ENCODE measurements around the gene SLC8A1.

Gene SLC8A1

GRCh38 chr2:40380041-40380440 lies 71.8 kb downstream of the SLC8A1 start:
- DNase-seq = no peak

- DNase-seq = no peak
Observed at GRCh38 chr2:40374543-40375240, 77.2 kb downstream of the SLC8A1 start.

DNA sequence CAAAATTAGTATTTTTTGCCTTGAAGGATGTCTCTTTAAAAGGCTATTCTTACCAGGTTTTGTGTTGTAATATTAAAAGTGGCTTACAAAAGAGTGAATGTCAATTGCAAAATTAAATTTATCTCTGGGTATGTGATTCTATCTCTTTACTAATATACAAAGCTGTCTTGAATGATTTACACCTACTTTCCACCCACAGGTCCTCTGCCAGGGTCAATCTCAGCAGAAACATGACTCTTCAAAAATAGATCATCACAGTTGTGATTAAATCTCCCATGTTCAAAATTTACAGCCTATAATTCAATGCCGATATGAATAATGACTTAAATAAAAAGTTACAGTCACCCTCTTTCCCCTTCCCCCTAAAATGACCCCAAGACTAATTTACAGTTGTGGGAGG lies 78.8 kb downstream of the SLC8A1 start:
- DNase-seq = no peak

DNA sequence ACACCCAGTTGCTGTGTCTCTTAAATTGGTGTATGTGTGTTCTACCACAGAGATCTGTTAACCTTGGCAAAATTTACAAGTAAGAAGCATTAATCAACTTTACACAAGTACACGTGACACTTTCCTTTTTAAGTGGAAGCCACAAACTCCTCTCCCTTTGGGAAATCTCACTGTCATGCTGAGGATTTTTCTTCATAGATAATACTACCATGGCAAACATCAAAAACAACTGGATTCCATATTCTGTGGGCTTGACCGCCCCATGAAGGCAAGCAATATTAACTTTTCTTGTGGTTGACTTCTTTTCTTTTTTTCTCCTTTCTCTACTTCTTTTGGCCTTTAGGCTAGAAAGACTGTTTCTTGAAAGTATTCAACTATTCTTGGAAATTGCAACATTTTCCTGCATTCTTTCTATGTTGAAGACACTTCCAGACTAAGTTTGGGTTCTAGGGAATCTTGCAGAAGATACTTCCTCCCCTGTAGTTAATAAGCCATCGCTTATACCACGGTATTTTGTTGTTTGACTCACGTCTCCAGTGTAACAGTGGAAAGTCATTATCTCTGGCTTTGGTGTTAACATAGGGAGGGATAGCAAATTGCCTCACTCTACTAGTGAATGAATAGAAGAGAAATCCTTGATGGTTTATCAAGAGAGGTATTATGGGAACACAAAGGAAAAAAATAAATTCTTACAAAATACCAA lies 79.5 kb downstream of the SLC8A1 start:
- no peak for DNase-seq

DNA sequence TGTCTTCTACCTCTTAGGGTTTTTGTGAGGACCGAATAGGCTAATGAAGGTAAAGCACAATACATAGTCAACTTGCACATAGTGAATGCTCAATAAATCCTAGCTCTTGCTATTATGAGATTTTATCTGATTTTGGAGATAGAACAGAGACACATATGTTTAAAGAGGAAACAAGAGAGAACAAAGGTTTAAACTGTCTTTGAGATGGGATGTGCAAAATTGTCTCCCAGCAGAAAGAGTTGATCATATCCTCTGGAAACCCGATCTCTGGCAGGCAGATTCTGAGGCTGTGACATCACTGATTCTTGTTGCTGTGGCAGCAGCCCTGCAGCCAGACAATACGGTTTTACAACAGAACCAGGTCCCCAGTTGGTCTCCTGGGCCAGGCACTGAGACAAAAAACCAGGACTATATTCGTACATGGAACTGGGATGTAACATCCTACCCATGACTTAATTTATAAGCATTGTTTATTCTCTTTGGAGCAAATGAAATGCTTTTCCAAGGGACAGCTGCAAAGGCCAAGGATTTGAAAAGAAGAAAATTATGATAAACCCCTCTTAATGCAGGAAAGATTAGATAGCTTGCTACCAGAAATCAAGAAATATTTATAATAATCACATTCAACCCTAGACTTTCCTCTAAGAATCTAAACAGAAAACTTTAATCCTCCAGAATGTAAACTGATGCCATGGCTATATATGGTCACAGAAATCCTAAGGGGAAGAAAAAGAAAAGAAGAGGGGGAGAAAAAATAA lies 80.2 kb downstream of the SLC8A1 start:
- no peak for DNase-seq

GRCh38 chr2:40370007-40370395 lies 81.9 kb downstream of the SLC8A1 start:
- DNase-seq = no peak

- DNase-seq = no peak
Observed at GRCh38 chr2:40369267-40370006, 82.5 kb downstream of the SLC8A1 start.

GRCh38 chr2:40367652-40368051 lies 84.2 kb downstream of the SLC8A1 start:
- no peak for DNase-seq

DNA sequence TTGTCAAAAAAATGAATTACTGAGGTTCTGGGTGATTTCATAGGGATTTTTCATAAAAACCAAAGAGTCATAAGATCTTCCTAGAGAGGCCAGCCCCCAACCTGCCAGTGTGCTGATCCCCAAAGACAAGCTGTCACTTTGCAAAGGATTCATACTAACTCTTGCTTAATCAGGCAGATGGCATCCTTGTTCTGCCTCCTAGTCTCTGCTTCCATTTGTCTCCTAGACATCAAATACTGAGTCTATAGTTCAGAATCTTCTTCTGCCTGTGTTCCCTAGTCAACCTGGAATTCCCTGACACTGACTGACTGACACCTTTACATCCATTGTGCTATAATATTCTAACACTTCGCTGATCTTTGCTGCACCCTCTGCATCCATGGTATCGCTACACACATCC lies 84.9 kb downstream of the SLC8A1 start:
- no peak for DNase-seq

DNA sequence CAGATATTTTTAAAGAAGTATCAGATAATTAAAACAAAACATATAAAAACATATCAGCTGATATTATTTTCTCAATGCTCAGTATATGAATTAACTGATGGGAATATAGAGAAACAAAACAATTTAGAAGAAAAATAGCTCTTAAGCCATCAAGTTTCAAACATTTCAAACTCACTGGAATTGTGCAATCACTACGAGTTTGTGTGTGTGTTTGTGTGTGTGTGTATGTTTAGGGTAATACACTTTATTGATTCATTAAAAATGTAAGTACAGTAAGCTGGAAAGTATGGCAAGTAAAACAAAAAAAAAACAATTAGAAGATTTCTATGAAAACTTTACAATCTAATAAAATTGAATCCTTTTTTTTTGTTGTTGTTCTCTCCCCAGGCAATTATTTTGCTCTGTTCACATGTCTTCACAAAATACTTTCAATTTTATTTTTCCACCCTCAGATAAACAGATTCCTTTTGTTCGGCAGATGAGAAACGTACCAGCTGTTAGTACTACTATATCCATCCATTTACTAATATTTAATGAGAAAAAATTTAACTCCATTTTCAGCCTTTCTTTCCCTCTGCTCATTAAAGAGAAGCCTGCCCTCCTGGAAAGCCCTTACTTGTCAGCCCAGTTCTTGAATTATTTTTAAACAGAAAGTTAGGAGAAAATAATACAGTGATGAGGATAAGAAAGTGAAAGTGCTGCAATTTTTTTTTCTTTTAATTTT lies 87.6 kb downstream of the SLC8A1 start:
- no peak for DNase-seq

DNA sequence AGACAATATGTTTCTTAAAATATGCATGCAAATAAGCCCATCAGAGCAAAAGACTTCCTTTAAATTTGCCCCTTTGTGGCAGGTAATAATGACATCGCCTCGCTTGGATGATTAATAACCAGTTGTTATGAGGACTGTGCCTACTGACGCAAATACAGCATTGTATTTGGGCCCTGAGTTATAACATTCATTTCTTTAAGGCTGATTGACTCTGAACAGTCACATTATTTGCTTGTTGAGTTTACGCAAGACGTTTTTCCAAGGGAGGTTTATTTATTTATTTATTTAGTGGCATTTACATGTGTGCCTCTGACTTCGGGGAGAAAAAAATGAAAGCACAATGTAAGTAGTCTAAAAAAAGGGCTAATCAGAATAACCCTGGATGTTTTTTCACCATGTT lies 88.3 kb downstream of the SLC8A1 start:
- no peak for DNase-seq

DNA sequence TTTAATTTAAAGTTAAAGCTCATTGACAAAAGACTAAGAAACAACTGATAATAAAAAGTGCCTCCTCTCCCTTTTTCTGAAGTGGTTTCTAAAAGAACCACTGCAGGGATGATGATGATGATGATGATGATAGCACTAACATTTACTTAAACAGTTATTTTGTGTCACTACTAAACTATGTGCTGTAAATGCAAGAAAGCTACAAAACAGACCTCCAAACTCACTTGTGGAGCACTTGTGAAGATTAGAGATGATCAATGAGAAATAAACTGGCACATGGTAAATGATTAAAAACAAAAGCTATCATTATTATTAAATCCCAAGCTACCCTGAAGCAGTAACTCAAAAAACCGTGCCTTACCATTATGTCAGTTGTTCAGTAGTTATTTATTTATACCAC lies 88.7 kb downstream of the SLC8A1 start:
- no peak for DNase-seq

GRCh38 chr2:40361478-40361877 lies 90.4 kb downstream of the SLC8A1 start:
- no peak for DNase-seq

GRCh38 chr2:40360652-40361051 lies 91.2 kb downstream of the SLC8A1 start:
- no peak for DNase-seq

DNA sequence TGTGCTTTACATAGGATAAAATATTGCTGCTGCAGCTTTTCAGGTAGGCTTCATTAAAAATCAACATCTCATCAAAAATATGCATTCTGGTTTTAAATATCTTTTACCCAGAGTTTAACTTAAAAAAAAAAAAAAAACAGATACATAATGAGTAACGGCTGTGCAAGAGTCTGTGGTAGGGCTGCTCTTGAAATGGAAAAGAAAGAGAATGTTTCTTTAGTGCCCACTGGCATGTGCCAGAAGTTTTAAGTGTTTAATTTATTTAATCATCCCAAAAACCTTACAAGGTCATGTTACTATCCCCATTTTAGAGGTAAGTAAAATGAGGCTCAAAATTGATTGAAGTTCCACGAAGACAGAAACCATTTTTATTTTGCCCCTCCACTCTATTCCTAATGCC lies 92.1 kb downstream of the SLC8A1 start:
- no peak for DNase-seq

DNA sequence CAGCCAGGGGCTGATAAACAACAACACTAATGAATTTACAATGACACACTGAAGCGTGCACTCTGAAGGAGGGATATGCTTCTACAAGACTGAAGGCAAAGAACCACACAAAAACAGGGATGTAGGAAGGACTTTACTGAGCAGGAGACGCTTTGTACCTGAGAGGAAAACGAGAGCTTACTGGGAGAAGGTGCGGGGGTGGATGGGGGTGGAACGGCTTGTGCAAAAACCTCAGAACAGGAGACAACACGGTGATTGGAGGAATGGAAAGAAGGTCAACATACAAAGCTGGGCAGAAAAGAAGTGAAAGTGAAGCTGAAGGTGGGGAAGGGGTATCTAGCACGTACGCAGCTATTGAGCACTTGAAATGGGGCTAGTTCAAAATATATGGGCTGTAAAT lies 93.1 kb downstream of the SLC8A1 start:
- no peak for DNase-seq

DNA sequence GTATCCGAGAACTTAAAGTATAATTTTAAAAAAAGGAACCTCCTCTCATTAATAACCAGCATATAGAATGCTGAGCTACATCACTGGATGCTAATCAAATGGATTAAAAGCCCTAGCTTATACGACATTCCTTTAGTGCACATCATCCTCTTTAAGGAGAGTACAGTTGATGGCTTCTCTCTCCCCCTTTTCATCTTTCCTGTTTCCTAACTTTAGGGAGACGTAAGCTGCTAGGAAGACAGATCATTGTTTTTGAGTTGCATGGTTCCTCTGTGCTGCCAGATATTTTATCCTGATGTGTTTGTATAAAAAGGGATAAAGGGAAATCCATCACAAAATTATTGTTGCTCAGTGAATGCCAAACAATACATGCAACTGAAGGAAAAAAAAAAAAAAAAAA lies 94.2 kb downstream of the SLC8A1 start:
- DNase-seq = no peak

DNA sequence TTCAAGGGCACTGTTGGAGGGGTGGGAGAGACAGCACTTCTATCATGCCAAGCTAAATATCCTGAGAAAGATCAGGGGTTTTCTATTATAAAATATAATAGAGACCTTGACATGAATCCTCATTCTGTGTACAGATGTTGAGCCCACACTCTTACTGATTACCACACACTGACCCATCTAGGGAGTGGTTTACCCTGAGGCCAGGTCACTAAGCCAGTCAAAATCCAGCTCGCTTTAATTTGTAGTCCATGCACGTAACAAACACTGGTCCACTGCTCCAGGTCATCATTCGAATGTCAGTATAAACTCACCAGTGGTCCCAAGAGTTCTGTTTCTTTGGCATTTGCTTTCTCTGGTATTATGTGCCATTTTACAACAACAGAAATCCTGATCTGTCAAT lies 96.4 kb downstream of the SLC8A1 start:
- DNase-seq = no peak

DNA sequence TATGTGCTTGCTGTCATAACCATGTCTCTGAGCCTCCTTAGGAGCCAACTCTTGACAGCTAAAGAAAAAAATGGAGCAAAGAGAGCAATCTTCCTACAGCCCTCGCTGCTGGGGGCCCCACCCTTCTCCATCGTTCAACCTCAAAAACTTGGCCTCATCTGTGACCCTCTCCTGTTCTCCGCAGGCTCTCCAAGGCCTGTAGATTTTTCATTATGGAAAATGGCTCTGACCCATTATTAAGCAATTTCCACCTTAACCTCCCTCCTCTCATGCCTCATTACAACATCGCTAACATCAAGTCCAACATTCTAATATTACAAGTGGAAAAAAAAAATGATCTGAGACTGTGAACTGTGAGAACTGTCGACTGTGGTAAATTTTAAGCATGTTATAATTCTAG lies 98.7 kb downstream of the SLC8A1 start:
- no peak for DNase-seq

- no peak for DNase-seq
Observed at GRCh38 chr2:40352703-40353099, 99.2 kb downstream of the SLC8A1 start.

- DNase-seq = no peak
Observed at GRCh38 chr2:40352041-40352702, 99.7 kb downstream of the SLC8A1 start.

- DNase-seq = no peak
Observed at GRCh38 chr2:40348665-40349064, 103.2 kb downstream of the SLC8A1 start.

Measured in CD4-positive, alpha-beta T cell treated with Interleukin-17A for 1 hour (primary cell).